Mesenchymal stem cell (in vitro differentiated cells and primary cell): ENCODE data around the gene KISS1R.
"Not testable (repeated sequence)": the region's sequence is repeated elsewhere in the genome, so short reads cannot be mapped to it uniquely, and the experiment has no call there.

Source experiments
- DNase-seq: peaks from one replicate; pipeline ENCODE4 v3.0.0-alpha.2; 2013
- H2AFZ ChIP-seq: one replicate; pipeline ENCODE4 v1.6.1; 2013; ENCODE audit warnings: low read depth, mild to moderate bottlenecking, control low read depth, inconsistent platforms, low read length, moderate library complexity
- H2AK5ac ChIP-seq: 2 replicates; pipeline ENCODE4 v1.6.1; 2013; ENCODE audit warnings: low read length, moderate library complexity, mild to moderate bottlenecking, inconsistent platforms; ENCODE audit not compliant: severe bottlenecking
- H2BK120ac ChIP-seq: one replicate; pipeline ENCODE4 v1.6.1; 2013; ENCODE audit warnings: low read depth, mild to moderate bottlenecking, inconsistent platforms, low read length, moderate library complexity
- H2BK12ac ChIP-seq, 2 experiments: one replicate each; pipeline ENCODE4 v1.6.1; 2013; ENCODE audit warnings: inconsistent platforms in 2 of 2, low read length in 2 of 2, mild to moderate bottlenecking in 2 of 2, moderate library complexity in 2 of 2, control low read depth in 1 of 2
- H2BK15ac ChIP-seq: one replicate; pipeline ENCODE4 v1.6.1; 2013; ENCODE audit warnings: mild to moderate bottlenecking, low read depth, inconsistent platforms; ENCODE audit not compliant: poor library complexity, severe bottlenecking
- H2BK5ac ChIP-seq: 2 replicates; pipeline ENCODE4 v1.6.1; 2013; ENCODE audit warnings: low read depth, mild to moderate bottlenecking, low read length, control low read depth, inconsistent platforms; ENCODE audit not compliant: poor library complexity, severe bottlenecking
- H3K14ac ChIP-seq, 2 experiments: one replicate each; pipeline ENCODE4 v1.6.1; 2013; ENCODE audit warnings: inconsistent platforms in 2 of 2, low read length in 2 of 2, control low read depth in 1 of 2, mild to moderate bottlenecking in 1 of 2, moderate library complexity in 1 of 2
- H3K18ac ChIP-seq, 2 experiments: one replicate each; pipeline ENCODE4 v1.6.1; 2013; ENCODE audit warnings: inconsistent platforms in 2 of 2, low read length in 2 of 2, control low read depth in 1 of 2, low read depth in 1 of 2, mild to moderate bottlenecking in 1 of 2
- H3K23ac ChIP-seq, 2 experiments: one replicate each; pipeline ENCODE4 v1.6.1; 2013; ENCODE audit warnings: inconsistent platforms in 2 of 2, low read length in 2 of 2, mild to moderate bottlenecking in 2 of 2, moderate library complexity in 2 of 2, control low read depth in 1 of 2
- H3K27ac ChIP-seq: 2 replicates; pipeline ENCODE4 v1.5.1; 2013; ENCODE audit warnings: mild to moderate bottlenecking, moderate library complexity, low read length, control low read depth, inconsistent platforms; ENCODE audit not compliant: poor library complexity, severe bottlenecking
- H3K27me3 ChIP-seq, 2 experiments: 2 replicates each; pipeline versions ENCODE4 v1.6.1 to v1.7.0; 2013; ENCODE audit warnings: low read length in 2 of 2, mild to moderate bottlenecking in 2 of 2, moderate library complexity in 2 of 2, control low read depth in 1 of 2, inconsistent platforms in 1 of 2; ENCODE audit not compliant: control insufficient read depth in 1 of 2, insufficient read depth in 1 of 2
- H3K36me3 ChIP-seq, 2 experiments: 2 replicates each; pipeline versions ENCODE4 v1.6.1 to v1.7.0; 2013; ENCODE audit warnings: low read length in 2 of 2, control low read depth in 1 of 2, inconsistent platforms in 1 of 2, low read depth in 1 of 2, mild to moderate bottlenecking in 1 of 2; ENCODE audit not compliant: insufficient read depth in 2 of 2, control insufficient read depth in 1 of 2
- H3K4ac ChIP-seq, 2 experiments: one replicate each; pipeline ENCODE4 v1.6.1; 2013; ENCODE audit warnings: inconsistent platforms in 2 of 2, low read length in 2 of 2, mild to moderate bottlenecking in 2 of 2, moderate library complexity in 2 of 2, control low read depth in 1 of 2, low read depth in 1 of 2
- H3K4me1 ChIP-seq: 2 replicates; pipeline ENCODE4 v1.6.1; 2013; ENCODE audit warnings: low read depth, low read length, control low read depth; ENCODE audit not compliant: control insufficient read depth, insufficient read depth
- H3K4me2 ChIP-seq: 2 replicates; pipeline ENCODE4 v1.6.1; 2013; ENCODE audit warnings: low read length, mild to moderate bottlenecking, inconsistent platforms; ENCODE audit not compliant: poor library complexity, severe bottlenecking
- H3K4me3 ChIP-seq, 2 experiments: 2 replicates each; pipeline versions ENCODE4 v1.5.1 to v1.7.0; 2013; ENCODE audit warnings: low read length in 2 of 2, mild to moderate bottlenecking in 2 of 2, control low read depth in 1 of 2, low read depth in 1 of 2; ENCODE audit not compliant: insufficient read depth in 1 of 2
- H3K79me1 ChIP-seq: replicated peaks from 2 replicates; pipeline ENCODE4 v1.6.1; 2013; ENCODE audit warnings: mild to moderate bottlenecking, control low read depth, low read length, inconsistent platforms; ENCODE audit not compliant: poor library complexity, severe bottlenecking
- H3K9ac ChIP-seq: 2 replicates; pipeline ENCODE4 v1.7.0; 2013; ENCODE audit warnings: mild to moderate bottlenecking, low read length, moderate library complexity
- H3K9me3 ChIP-seq: 2 replicates; pipeline ENCODE4 v1.7.0; 2013; ENCODE audit warnings: mild to moderate bottlenecking, low read length; ENCODE audit not compliant: control insufficient read depth
- H4K8ac ChIP-seq: one replicate; pipeline ENCODE4 v1.6.1; 2013; ENCODE audit warnings: inconsistent platforms, mild to moderate bottlenecking, low read length, moderate library complexity
- H4K91ac ChIP-seq: one replicate; pipeline ENCODE4 v1.6.1; 2013; ENCODE audit warnings: mild to moderate bottlenecking, low read length, inconsistent platforms
- WGBS: methylation state at CpG from one replicate; pipeline ENCODE4 v1.1.7; 2013; ENCODE audit warnings: mixed read lengths; 5-methylcytosine and 5-hydroxymethylcytosine counted together

KISS1R gene

GRCh38 chr19:876089-876488 lies 41.0 kb upstream of the KISS1R start:
- Histone ChIP-seq H2AK5ac (no peak overlapping the region), H3K79me1 (peaks cover 9% of the 10 kb centered on the region), H2BK5ac (no peak overlapping the region), H4K91ac (no peak overlapping the region), H3K9me3 (no peaks in the 10 kb centered on the region), H3K4me1 (peaks cover 25% of the 10 kb centered on the region), H2BK15ac (no peak overlapping the region), H3K36me3 (peaks cover 34 to 88% of the 10 kb centered on the region in 2 experiments), H2BK120ac (no peak overlapping the region), H3K4me2 (no peak overlapping the region), H3K4me3 (no peak overlapping the region), H3K27ac (no peak overlapping the region), H3K9ac (no peak overlapping the region), H3K23ac (no peak overlapping the region), H2BK12ac (no peak overlapping the region), H3K18ac (no peak overlapping the region), H3K4ac (no peak overlapping the region), H4K8ac (no peak overlapping the region), H2AFZ (no peak overlapping the region), H3K27me3 (no peaks in the 10 kb centered on the region), H3K14ac (no peak overlapping the region)
- WGBS = 88% methylated on average over 18 of the region's 18 CpGs
- DNase-seq = no peak

- Histone ChIP-seq H3K18ac (no peak overlapping the region), H3K9me3 (no peaks in the 10 kb centered on the region), H2BK120ac (no peak overlapping the region), H2AK5ac (no peak overlapping the region), H2BK12ac (no peak overlapping the region), H3K27ac (no peak overlapping the region), H3K4me3 (no peak overlapping the region), H3K14ac (no peak overlapping the region), H2BK5ac (no peak overlapping the region), H3K23ac (no peak overlapping the region), H3K27me3 (no peaks in the 10 kb centered on the region), H3K36me3 (peaks cover 41 to 91% of the 10 kb centered on the region in 2 experiments), H3K4ac (no peak overlapping the region), H2AFZ (no peak overlapping the region), H2BK15ac (no peak overlapping the region), H3K79me1 (peaks cover 13% of the 10 kb centered on the region), H3K9ac (no peak overlapping the region), H4K8ac (no peak overlapping the region), H3K4me2 (no peak overlapping the region), H4K91ac (no peak overlapping the region), H3K4me1 (peaks cover 19% of the 10 kb centered on the region)
- DNase-seq = no peak
- 97% methylated on average over 29 of the region's 29 CpGs for WGBS
These were observed 40.3 kb upstream of the KISS1R start for GRCh38 chr19:876780-877314.

- H3K9me3 ChIP-seq, H2BK15ac ChIP-seq: not testable (repeated sequence)
- WGBS = 93% methylated on average over 18 of the region's 23 CpGs
These were observed 39.0 kb upstream of the KISS1R start for GRCh38 chr19:877992-878660.

GRCh38 chr19:878751-879561 lies 38.2 kb upstream of the KISS1R start:
- H3K4me3 ChIP-seq = peak overlapping the region in 1 of 2 experiments; percentile 31
- not testable (repeated sequence) for H3K9me3 ChIP-seq

More at GRCh38 chr19:877992-878660, 39.0 kb upstream of the KISS1R start:
- not testable (repeated sequence) for H3K14ac ChIP-seq, H3K18ac ChIP-seq, H4K91ac ChIP-seq, H2AK5ac ChIP-seq, H3K4me2 ChIP-seq, H3K4me1 ChIP-seq, H3K23ac ChIP-seq, H3K9ac ChIP-seq, DNase-seq, H2BK120ac ChIP-seq, H3K27ac ChIP-seq, H2AFZ ChIP-seq, H3K27me3 ChIP-seq, H2BK5ac ChIP-seq, H3K4me3 ChIP-seq, H2BK12ac ChIP-seq, H4K8ac ChIP-seq, H3K4ac ChIP-seq
- Histone ChIP-seq H3K36me3 (peaks cover 54 to 96% of the 10 kb centered on the region in 2 experiments), H3K79me1 (peaks cover 24% of the 10 kb centered on the region)

More at GRCh38 chr19:878751-879561, 38.2 kb upstream of the KISS1R start:
- DNase-seq, H3K23ac ChIP-seq, H2BK5ac ChIP-seq, H2BK15ac ChIP-seq, H2BK12ac ChIP-seq, H4K8ac ChIP-seq, H3K4me2 ChIP-seq, H3K4ac ChIP-seq, H3K14ac ChIP-seq, H2AK5ac ChIP-seq, H3K27ac ChIP-seq, H3K9ac ChIP-seq, H3K18ac ChIP-seq, H3K27me3 ChIP-seq, H4K91ac ChIP-seq, H2BK120ac ChIP-seq, H2AFZ ChIP-seq: not testable (repeated sequence)
- H3K4me1 ChIP-seq = peaks cover 17% of the 10 kb centered on the region
- 94% methylated on average over 20 of the region's 24 CpGs for WGBS
- H3K79me1 ChIP-seq = peaks cover 24% of the 10 kb centered on the region
- H3K36me3 ChIP-seq = peaks cover 59 to 96% of the 10 kb centered on the region in 2 experiments
